Cardiac fibroblast (primary cell): ENCODE data around the gene TSHZ3.
A peak's percentile ranks its signal among the peaks of the same experiment; 100 is the strongest.

Experiments used
- DNase-seq, 2 donors: peaks; one replicate each; pipeline versions ENCODE4 v3.0.0 to v3.0.0-alpha.2; 2010; ENCODE audit warnings: low read depth in 2 of 2
- H3K4me3 ChIP-seq, 2 donors: replicated peaks in 1 of 2; 1 replicate in 1 of 2; 2 replicates in 1 of 2; pipeline ENCODE4 v1.5.1; 2011; ENCODE audit warnings: low read depth in 2 of 2, low read length in 2 of 2, mild to moderate bottlenecking in 2 of 2, moderate library complexity in 1 of 2
- TF ChIP-seq, protein P1 (sequence below): IDR thresholded peaks from one replicate; pipeline ENCODE4 v1.5.1; 2011; ENCODE audit warnings: low read depth, mild to moderate bottlenecking, low read length, inconsistent platforms

The TSHZ3 gene

DNA sequence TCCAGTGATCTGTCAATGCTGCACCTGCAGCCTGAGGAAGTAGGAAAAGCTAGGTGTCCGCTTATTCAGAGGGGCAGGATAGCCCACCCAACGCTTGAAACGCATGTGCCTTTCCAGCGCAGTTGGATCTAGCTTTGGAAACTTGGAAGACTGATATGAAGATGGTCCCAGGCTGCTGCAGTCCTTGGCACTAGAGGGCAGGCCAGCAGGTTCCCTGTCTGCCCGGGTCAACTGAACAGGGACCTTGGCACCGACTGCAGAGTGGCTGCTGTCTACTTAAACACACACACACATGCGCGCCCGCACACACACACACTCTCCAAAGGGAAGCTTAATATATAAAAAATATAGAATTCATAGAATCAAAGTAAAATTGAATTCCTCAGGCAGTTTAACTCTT is 100.0 kb downstream of the TSHZ3 start:
- TF ChIP-seq, protein P1, sequence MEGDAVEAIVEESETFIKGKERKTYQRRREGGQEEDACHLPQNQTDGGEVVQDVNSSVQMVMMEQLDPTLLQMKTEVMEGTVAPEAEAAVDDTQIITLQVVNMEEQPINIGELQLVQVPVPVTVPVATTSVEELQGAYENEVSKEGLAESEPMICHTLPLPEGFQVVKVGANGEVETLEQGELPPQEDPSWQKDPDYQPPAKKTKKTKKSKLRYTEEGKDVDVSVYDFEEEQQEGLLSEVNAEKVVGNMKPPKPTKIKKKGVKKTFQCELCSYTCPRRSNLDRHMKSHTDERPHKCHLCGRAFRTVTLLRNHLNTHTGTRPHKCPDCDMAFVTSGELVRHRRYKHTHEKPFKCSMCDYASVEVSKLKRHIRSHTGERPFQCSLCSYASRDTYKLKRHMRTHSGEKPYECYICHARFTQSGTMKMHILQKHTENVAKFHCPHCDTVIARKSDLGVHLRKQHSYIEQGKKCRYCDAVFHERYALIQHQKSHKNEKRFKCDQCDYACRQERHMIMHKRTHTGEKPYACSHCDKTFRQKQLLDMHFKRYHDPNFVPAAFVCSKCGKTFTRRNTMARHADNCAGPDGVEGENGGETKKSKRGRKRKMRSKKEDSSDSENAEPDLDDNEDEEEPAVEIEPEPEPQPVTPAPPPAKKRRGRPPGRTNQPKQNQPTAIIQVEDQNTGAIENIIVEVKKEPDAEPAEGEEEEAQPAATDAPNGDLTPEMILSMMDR = peak; percentile 9
- no peak for DNase-seq

DNA sequence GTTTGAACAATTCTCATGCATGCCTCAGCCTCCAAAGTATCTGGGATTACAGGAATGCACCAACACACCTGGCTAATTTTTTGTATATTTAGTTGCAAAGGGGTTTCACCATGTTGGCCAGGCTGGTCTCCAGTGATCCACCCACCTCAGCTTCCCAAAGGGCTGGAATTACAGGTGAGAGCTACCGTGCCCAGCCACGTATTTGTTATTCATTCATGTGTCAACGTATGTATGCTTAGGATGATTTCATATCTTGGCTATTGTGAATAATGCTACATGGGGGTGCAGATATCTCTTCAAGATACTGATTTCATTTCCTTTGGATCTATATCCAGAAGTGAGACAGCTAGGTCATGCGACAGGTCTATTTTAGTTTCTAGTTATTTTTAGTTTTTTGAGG is 113.4 kb downstream of the TSHZ3 start:
- no peak for DNase-seq
- no peak overlapping the region for H3K4me3 ChIP-seq
- TF ChIP-seq, protein P1 = no peak

More for the DNA sequence above, 100.0 kb downstream of the TSHZ3 start:
- no peak overlapping the region for H3K4me3 ChIP-seq

DNA sequence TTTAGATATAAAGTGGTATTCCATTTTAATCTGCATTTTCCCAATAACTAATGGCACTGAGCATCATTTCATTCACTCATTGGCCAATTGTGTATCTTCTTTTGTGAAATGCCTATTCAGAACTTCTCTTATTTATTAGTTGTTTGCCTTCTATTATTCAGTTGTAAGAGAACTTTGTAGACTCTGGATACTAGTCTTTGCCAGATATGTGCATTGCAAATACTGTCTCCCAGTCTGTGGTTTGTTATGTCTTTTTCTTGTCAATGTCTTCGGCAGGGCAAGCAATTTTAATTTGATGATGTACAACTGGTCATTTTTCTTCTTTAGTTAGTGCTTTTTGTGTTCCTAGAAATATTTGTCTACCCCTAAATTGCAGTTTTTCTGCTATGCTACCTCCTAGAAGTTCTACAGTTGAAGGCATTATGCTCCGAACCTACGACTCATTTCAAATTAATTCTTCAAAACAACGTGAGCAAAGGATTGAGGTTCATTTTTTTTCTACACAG is 115.9 kb downstream of the TSHZ3 start:
- H3K4me3 ChIP-seq = no peak overlapping the region
- TF ChIP-seq, protein P1 = no peak
- DNase-seq = peak in 1 of 2 donors; percentile 33

DNA sequence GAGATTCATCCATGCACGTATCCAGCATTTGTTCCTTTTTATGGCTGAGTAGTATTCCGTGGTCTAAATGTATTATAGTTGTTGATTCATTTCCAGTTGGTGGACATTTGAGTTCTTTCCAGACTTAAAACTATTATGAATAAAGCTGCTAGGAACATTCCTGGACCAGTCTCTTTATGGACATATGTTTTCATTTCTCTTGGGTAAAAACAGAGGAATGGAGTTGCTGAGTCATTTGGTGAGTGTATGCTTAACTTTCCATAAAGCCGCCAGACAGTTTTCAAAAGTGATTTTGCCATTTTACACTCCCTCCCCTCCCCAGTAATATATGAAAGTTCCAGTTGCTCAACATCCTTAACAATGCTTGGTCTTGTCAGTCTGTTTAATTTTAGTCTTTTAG is 116.4 kb downstream of the TSHZ3 start:
- no peak overlapping the region for H3K4me3 ChIP-seq
- peak; percentile 89 to 96 for DNase-seq
- TF ChIP-seq, protein P1 = no peak

DNA sequence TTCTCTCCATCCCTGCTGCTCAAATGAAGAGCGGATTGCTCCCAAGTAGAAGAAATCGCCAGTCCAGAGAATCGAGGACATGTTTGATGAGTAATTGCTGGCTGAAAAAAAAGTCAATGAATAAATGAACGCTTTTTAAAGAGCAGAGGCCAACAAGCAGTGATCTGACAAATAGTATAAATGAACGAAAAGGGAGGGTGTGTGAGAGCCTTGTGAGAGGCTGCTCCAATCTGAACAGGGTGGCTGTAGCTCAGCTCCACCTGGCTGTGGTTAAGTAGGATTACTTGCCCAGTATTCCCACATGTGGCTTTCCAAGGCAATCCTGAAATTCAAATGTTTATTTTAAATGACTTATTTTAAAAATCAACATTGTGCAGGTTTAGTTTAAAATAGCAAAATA is 117.1 kb downstream of the TSHZ3 start:
- TF ChIP-seq, protein P1 = no peak
- peak in 1 of 2 donors; percentile 21 for DNase-seq
- H3K4me3 ChIP-seq = no peak overlapping the region

DNA sequence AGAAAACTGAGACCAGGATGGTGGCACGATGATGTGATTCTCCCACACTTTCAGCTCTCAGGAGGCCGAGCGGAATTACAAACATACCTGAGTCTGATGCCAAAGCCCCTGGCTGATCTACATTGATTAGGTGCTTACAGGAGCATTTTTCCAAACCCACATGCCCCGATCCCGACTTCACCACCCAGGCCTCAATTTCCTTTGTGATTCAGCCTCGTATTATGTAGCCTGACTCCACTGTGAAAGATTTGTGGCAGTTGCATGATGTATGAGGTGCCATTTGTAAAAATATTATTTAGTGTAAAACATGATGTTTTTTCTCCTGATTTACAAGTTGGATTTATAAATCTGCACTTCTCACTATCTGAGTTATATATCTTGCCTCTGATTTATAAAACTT is 118.0 kb downstream of the TSHZ3 start:
- H3K4me3 ChIP-seq = no peak overlapping the region
- peak in 1 of 2 donors; percentile 7 for DNase-seq
- TF ChIP-seq, protein P1 = no peak

DNA sequence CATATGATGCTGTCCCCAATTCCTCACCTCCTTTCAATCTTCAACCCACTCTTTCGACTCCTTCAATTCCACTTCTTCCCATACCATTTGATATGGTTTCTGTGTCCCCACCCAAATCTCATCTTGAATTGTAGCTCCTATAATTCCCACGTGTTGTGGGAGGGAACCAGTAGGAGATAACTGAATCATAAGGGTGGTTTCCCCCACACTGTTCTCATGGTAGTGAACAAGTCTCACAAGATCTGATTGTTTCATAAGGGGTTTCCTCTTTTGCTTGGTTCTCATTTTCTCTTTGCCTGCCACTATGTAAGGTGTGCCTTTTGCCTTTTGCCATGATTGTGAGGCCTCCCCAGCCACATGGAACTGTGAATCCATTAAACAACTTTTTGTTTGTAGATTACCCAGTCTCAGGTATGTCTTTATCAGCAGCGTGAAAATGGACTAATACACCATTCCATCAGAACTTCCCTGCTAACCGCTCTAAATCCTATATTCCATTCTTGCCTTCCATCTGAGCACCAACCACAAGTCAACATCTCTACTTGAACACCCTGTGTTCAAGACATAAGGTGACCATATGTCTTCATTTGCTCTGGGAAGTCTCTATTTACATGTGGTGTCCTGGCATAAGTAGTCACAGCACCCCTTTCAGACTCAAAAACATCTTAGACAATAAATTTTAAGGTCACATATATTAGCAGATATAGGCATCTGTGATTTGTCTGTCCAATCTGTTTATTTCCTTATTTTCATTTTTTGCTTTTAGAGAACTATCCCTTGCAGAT is 122.9 kb downstream of the TSHZ3 start:
- DNase-seq = peak in 1 of 2 donors; percentile 42
- no peak overlapping the region for H3K4me3 ChIP-seq
- TF ChIP-seq, protein P1 = no peak
